Subcutaneous abdominal adipose tissue (tissue), 5 donors: ENCODE results near the gene ACAD10.

Experiments
- H3K27ac ChIP-seq: one replicate; pipeline ENCODE4 v1.7.0; 2013; ENCODE audit warnings: low read depth, mild to moderate bottlenecking, inconsistent platforms, low read length, moderate library complexity
- H3K27me3 ChIP-seq, 5 donors: one replicate each; pipeline ENCODE4 v1.7.0; 2013; ENCODE audit warnings: low read length in 5 of 5, inconsistent platforms in 1 of 5; ENCODE audit not compliant: control insufficient read depth in 5 of 5, insufficient read depth in 4 of 5
- H3K36me3 ChIP-seq, 5 donors: one replicate each; pipeline ENCODE4 v1.7.0; 2013; ENCODE audit warnings: low read length in 5 of 5; ENCODE audit not compliant: control insufficient read depth in 5 of 5, insufficient read depth in 5 of 5
- H3K4me1 ChIP-seq, 5 donors: one replicate each; pipeline ENCODE4 v1.7.0; 2013; ENCODE audit warnings: low read length in 5 of 5, mild to moderate bottlenecking in 3 of 5, moderate library complexity in 1 of 5; ENCODE audit not compliant: control insufficient read depth in 5 of 5, insufficient read depth in 5 of 5
- H3K4me3 ChIP-seq, 5 donors: one replicate each; pipeline ENCODE4 v1.7.0; 2013; ENCODE audit warnings: low read length in 5 of 5, low read depth in 1 of 5
- H3K9ac ChIP-seq, 5 donors: one replicate each; pipeline ENCODE4 v1.7.0; 2013; ENCODE audit warnings: low read length in 5 of 5, mild to moderate bottlenecking in 4 of 5, moderate library complexity in 3 of 5
- H3K9me3 ChIP-seq, 5 donors: one replicate each; pipeline ENCODE4 v1.7.0; 2013; ENCODE audit warnings: low read length in 5 of 5; ENCODE audit not compliant: control insufficient read depth in 5 of 5
- donor health status: healthy.
- donor health status: healthy.
- donor health status: healthy.
- donor health status: healthy.
- donor health status: healthy.

ACAD10 gene

DNA sequence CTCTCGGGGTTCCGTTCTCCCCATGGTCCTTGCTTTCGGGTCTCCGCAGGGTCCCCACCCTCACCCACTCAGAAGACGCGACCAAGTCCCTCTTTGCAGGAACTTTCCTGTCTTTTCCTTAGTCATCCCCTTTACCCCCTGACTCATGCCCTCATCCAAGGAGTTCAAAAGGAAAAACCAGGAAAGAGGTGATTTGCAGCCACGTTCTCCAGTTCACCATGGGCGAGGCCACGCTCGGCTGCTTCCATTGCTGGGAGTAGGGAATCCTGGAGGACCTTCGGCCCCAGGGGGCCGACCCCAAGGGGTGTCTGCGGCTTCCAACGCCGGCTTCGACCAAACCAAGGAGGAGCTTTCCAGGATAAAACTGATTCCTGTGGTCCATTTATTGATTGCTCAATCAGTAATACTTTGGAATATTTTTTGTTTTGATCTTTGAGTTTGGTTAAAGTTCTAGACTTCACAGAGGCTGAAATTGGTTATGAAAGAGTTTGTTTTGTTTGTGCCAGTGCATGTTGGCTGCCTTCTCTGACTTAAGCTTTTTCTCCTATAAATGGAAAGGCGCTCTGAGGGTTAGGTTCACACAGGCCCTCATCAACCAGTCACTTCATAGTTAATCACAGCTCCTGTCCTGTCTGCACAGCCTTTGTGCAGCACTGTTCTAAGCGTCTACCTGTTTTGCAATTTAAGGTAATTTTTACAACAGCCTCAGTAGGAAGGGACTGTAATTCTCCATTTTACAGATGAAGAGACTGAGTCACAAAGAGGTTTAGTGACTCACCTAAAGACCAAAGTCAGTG is 81.7 kb downstream of the ACAD10 start:
- peaks cover 3 to 56% (median 53%) of the 10 kb centered on the region in 5 donors for H3K4me1 ChIP-seq

DNA sequence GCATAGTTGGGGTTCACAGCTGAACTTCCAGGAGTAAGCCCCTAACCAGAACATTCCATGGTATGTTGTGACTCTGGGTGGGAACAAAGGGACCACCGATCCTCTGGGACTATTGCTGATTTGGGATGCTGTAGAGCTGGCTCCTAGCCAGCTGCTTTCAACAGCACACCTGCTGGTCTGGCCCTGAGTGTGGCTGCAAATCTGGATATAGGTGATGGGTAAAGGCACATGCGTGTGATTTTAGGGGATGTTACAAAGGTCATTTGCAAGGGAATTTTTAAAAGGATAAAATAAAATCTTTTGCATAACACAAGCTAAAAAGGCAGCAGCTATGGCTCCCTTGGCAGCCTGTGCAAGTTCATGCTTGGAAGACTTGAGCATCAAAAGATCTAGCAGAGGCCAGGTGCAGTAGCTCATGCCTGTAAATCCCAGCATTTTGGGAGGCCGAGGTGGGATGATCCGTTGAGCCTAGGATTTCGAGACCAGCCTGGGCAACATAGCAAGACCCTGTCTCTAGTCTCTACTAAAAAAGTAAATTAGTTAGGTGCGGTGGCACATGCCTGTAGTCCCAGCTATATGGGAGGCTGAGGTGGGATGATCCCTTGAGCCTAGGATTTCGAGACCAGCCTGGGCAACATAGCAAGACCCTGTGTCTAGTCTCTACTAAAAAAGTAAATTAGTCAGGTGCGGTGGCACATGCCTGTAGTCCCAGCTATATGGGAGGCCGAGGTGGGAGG is 82.5 kb downstream of the ACAD10 start:
- peak overlapping the region; percentile 86 for H3K27ac ChIP-seq
- peaks cover 0 to 10% (median 6%) of the 10 kb centered on the region in 5 donors for H3K36me3 ChIP-seq
- no peaks in the 10 kb centered on the region for H3K27me3 ChIP-seq
- H3K9me3 ChIP-seq, result no peaks in the 10 kb centered on the region
- peak overlapping the region; percentile 82 to 96 (median 84) for H3K4me3 ChIP-seq
- peaks cover 6 to 64% (median 59%) of the 10 kb centered on the region in 5 donors for H3K4me1 ChIP-seq
- H3K9ac ChIP-seq, result peak overlapping the region in 4 of 5 donors; percentile 39 to 89 (median 86)

More for the DNA sequence above, 81.7 kb downstream of the ACAD10 start:
- Histone ChIP-seq H3K27ac (peak overlapping the region; percentile 86), H3K9me3 (no peaks in the 10 kb centered on the region), H3K36me3 (peaks cover 0 to 10% (median 6%) of the 10 kb centered on the region in 5 donors), H3K9ac (peak overlapping the region; percentile 42 to 89 (median 84)), H3K4me3 (peak overlapping the region; percentile 82 to 96 (median 84)), H3K27me3 (no peaks in the 10 kb centered on the region)

DNA sequence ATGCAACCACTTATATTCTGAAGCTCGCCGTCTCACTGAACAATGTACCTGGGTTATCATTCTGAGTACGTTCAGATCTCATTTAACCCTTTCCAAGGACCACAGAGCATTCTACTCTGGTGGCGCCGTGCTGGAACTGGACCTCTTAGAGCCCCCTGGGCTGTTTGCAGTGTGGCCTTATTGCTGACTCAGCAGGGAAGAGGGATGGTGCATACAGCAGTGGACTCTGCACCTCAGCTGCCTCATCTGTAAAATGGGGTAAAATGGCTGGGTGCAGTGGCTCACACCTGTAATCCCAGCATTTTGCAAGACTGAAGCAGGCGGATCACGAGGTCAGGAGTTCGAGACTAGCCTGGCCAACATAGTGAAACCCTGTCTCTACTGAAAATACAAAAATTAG is 83.7 kb downstream of the ACAD10 start:
- peaks cover 13 to 76% (median 71%) of the 10 kb centered on the region in 5 donors for H3K4me1 ChIP-seq
- no peak overlapping the region for H3K27ac ChIP-seq
- H3K9me3 ChIP-seq, result no peaks in the 10 kb centered on the region
- peaks cover 0 to 10% (median 6%) of the 10 kb centered on the region in 5 donors for H3K36me3 ChIP-seq
- H3K27me3 ChIP-seq, result no peaks in the 10 kb centered on the region
- no peak overlapping the region for H3K9ac ChIP-seq
- peak overlapping the region in 3 of 5 donors; percentile 2 to 82 (median 38) for H3K4me3 ChIP-seq

DNA sequence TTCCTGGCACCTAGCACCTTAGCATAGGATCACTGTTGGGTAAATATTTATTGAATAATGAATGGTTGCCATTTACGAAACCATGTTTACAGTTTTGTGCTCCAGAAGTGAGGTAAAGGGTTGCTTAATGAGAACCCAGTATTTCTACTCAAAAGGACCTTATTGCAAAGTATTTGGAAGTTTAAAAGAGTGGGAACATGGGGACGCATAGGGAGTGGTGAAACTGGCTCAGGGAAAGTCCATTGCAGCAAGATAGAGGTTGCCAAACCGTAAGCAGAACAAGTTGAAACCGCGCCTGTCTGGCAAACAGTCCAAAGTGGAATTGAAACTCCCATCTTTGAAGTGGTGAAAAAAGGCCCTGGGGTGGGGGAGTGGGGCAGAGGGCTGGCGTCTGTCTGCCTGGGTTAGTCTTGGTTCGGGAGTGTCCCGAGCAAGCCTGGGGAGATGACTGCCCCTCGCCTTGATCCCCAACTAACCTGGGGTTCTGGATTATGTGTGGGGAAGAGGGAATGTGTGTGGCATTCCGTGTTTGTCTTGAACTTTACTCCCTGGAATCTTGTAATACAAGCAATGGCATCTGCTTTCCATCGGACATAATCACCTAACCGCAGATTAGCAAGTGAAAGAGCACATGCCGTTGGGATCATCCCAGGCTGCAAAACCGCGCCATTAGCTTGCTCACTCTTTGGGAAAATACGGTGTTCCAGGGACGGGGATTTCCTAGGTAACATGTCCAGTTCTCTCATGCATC is 88.1 kb downstream of the ACAD10 start:
- Histone ChIP-seq H3K4me3 (peak overlapping the region in 4 of 5 donors; percentile 24 to 59 (median 38)), H3K4me1 (peaks cover 21 to 85% (median 75%) of the 10 kb centered on the region in 5 donors), H3K9ac (peak overlapping the region; percentile 49 to 81 (median 78))

DNA sequence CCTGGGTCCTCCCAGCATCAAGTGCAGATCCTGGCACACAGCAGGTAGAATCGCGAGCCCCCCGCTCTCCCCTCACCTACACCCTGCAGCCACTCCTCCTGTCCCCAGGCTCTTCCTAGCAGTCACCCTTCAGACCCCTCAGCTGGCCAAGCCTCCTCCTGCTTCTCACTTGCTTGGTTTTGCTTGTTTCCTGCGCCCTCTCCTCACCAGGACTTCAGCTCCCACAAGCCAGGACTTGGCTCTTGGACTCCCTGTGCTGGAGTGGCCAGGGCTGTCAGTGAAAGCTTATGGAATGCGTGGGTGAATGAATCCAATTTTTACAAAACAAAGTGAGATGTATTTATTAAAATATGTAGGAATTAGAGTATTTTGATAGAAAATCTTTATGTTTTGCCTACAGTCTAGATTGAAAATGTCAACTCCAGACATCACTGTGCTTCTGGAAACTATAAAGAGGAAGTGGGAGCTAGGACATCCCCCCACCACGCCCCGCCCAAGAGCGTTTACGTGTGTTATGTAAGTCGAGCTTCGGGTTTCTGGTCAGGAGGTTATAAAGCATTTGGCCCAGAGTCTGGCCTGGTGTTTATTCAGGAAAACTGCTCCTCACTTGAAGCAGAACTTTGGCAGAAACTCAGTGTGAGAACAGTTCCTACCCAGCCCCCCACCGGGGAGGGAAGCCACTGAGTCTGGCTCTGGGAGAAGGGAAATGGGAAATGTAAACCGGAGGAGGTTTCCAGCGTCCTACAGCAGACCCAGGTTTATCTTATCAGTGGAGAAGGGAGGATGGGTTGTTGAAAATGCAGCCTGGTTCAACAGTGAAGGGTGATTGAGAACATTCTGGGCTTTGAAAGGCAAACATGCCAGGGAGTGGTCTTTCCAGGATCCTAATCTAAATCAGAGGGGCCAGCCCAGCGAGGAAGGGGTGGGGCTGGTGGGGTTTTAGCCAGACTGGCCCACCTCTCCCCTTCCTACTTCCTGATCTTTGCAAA is 89.6 kb downstream of the ACAD10 start:
- Histone ChIP-seq H3K9me3 (no peaks in the 10 kb centered on the region), H3K27me3 (no peaks in the 10 kb centered on the region), H3K4me3 (peak overlapping the region; percentile 27 to 59 (median 46)), H3K4me1 (peaks cover 20 to 80% (median 65%) of the 10 kb centered on the region in 5 donors), H3K36me3 (peaks cover 0 to 33% (median 18%) of the 10 kb centered on the region in 5 donors), H3K27ac (peak overlapping the region; percentile 98), H3K9ac (peak overlapping the region; percentile 63 to 79 (median 77))

More for the DNA sequence above, 88.1 kb downstream of the ACAD10 start:
- peak overlapping the region; percentile 98 for H3K27ac ChIP-seq
- H3K36me3 ChIP-seq, result peaks cover 0 to 25% (median 10%) of the 10 kb centered on the region in 5 donors
- H3K9me3 ChIP-seq, result no peaks in the 10 kb centered on the region
- H3K27me3 ChIP-seq, result no peaks in the 10 kb centered on the region

DNA sequence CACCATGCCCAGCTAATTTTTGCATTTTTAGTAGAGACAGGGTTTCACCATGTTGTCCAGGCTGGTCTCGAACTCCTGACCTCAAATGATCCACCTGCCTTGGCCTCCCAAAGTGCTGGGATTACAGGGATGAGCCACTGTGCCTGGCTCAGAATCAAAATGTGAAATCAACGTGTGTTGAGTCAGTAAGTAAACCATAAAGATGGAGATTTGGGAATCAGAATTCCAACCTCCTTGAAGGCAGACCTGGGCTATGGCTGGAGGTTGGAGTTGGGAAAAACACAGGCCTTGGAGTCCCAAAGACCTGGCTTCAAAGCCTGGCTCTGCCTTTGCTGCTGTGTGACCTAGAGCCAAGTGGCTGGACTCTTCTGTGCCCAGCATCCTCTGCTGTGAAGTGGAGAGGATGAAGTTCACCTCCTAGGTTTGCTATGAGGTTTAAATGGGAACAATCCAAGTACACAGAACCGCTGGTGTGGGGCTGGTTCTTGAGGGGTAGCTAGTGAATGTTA is 91.0 kb downstream of the ACAD10 start:
- H3K4me3 ChIP-seq, result no peak overlapping the region
- H3K4me1 ChIP-seq, result peaks cover 20 to 67% (median 54%) of the 10 kb centered on the region in 5 donors
- peak overlapping the region; percentile 98 for H3K27ac ChIP-seq
- peaks cover 3 to 41% (median 25%) of the 10 kb centered on the region in 5 donors for H3K36me3 ChIP-seq
- peaks cover 0 to 7% (median 4%) of the 10 kb centered on the region in 5 donors for H3K9me3 ChIP-seq
- no peaks in the 10 kb centered on the region for H3K27me3 ChIP-seq
- no peak overlapping the region for H3K9ac ChIP-seq

DNA sequence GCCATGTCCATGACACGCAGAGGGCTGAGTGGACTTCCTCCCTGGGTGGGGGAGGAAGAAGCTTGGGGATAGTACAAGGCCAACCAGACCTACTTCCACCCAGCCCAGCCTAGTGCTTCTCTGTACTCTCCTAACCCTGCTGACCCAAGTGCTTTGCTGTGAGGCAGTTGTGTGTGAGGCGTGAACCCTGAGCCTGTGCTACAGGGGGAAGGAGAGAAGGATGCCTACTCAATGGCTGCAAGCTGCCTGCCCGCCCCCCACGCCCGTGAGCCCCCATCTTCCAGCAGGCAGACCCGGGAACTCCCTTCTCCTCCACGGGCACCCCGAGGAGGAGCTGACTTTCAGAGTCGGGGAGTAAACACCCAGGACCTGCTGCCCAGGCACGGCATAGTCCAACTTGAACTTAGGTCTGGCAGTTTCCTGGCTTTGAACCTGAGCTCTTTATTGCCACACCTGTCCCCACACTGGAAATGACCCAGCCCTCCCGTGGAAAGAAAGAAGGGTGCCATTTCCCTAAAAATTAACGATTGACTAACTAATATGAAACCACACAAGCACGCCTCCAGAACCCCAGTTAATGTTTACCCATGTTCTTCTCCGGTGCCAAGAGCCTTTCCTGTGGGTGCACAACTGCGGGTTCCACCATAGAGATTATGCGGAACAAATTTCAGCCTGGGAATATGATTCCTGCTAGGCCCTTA is 91.6 kb downstream of the ACAD10 start:
- no peaks in the 10 kb centered on the region for H3K27me3 ChIP-seq
- H3K9ac ChIP-seq, result no peak overlapping the region
- peak overlapping the region; percentile 98 for H3K27ac ChIP-seq
- H3K4me3 ChIP-seq, result no peak overlapping the region
- H3K4me1 ChIP-seq, result peaks cover 20 to 64% (median 54%) of the 10 kb centered on the region in 5 donors
- H3K9me3 ChIP-seq, result peaks cover 0 to 7% (median 4%) of the 10 kb centered on the region in 5 donors
- peaks cover 3 to 44% (median 29%) of the 10 kb centered on the region in 5 donors for H3K36me3 ChIP-seq

DNA sequence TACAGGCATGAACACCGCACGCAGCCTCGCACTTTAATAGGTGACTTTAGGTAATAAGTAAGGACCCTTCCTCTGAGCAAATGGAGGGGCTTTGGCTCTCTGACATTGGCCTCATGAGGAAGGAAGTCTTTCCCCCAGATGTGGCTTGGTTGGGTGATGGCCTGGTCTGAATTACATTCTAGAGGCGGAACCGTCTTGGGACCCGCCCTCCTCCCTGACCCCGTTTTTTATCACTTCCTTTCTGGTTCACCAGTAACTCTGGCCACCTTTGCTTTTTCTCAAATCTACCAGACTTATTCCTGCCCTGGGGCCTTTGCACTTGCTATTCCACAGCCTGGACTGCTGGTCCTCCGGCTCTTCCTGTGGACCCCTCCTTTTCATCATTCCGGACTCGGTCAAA is 94.3 kb downstream of the ACAD10 start:
- peak overlapping the region; percentile 40 for H3K27ac ChIP-seq
- peaks cover 5 to 69% (median 54%) of the 10 kb centered on the region in 5 donors for H3K36me3 ChIP-seq
- no peak overlapping the region for H3K9ac ChIP-seq
- H3K4me1 ChIP-seq, result peaks cover 5 to 38% (median 28%) of the 10 kb centered on the region in 5 donors
- no peak overlapping the region for H3K4me3 ChIP-seq
- peaks cover 0 to 7% (median 4%) of the 10 kb centered on the region in 5 donors for H3K9me3 ChIP-seq
- no peaks in the 10 kb centered on the region for H3K27me3 ChIP-seq
